Esophagus (tissue), 2 donors: ENCODE data around the gene PKNOX2. TPM values are rescaled to one million over a fixed set of nuclear protein-coding genes. Genes with fewer than 3 reads are reported as not detected.

Experiments
- H3K27ac ChIP-seq, 2 donors: one replicate each; pipeline ENCODE4 v1.5.1; 2013; ENCODE audit warnings: low read depth in 2 of 2, mild to moderate bottlenecking in 2 of 2, inconsistent platforms in 1 of 2, low read length in 1 of 2, moderate library complexity in 1 of 2
- H3K27me3 ChIP-seq, 2 donors: one replicate each; pipeline ENCODE4 v1.6.1; 2013; ENCODE audit warnings: low read length in 2 of 2, control low read depth in 1 of 2, mild to moderate bottlenecking in 1 of 2; ENCODE audit not compliant: insufficient read depth in 2 of 2, control insufficient read depth in 1 of 2
- H3K36me3 ChIP-seq, 2 donors: one replicate each; pipeline ENCODE4 v1.6.1; 2013; ENCODE audit warnings: low read length in 1 of 2; ENCODE audit not compliant: control insufficient read depth in 2 of 2, insufficient read depth in 2 of 2
- H3K4me1 ChIP-seq, 2 donors: one replicate each; pipeline ENCODE4 v1.6.1; 2013; ENCODE audit warnings: low read length in 1 of 2; ENCODE audit not compliant: control insufficient read depth in 2 of 2, insufficient read depth in 2 of 2
- H3K4me3 ChIP-seq, 2 donors: one replicate each; pipeline ENCODE4 v1.5.1; 2013; ENCODE audit warnings: low read length in 2 of 2, mild to moderate bottlenecking in 2 of 2, low read depth in 1 of 2, moderate library complexity in 1 of 2
- H3K9me3 ChIP-seq, 2 donors: one replicate each; pipeline ENCODE4 v1.6.1; 2013; ENCODE audit warnings: mild to moderate bottlenecking in 2 of 2, low read depth in 1 of 2, low read length in 1 of 2, moderate library complexity in 1 of 2; ENCODE audit not compliant: control insufficient read depth in 2 of 2, insufficient read depth in 1 of 2
- WGBS, 2 donors: extraction: QIAGEN DNeasy Blood & Tissue Kit; methylation state at CpG; one replicate each; pipeline ENCODE4 v1.1.7; 2013; 5-methylcytosine and 5-hydroxymethylcytosine counted together
- polyA plus RNA-seq, 2 donors: library from polyadenylated mRNA; stranded (reverse); fragments of 200-250 nt; gene quantifications; one replicate each; pipeline ENCODE4 v1.2.3, GENCODE V29; 2013
- donor health status: healthy with polysubstance abuse.
- donor health status: Bipolar disorder and iron deficiency.

The PKNOX2 gene
- polyA plus RNA-seq, 2 donors: 0.24 to 0.43 TPM

DNA sequence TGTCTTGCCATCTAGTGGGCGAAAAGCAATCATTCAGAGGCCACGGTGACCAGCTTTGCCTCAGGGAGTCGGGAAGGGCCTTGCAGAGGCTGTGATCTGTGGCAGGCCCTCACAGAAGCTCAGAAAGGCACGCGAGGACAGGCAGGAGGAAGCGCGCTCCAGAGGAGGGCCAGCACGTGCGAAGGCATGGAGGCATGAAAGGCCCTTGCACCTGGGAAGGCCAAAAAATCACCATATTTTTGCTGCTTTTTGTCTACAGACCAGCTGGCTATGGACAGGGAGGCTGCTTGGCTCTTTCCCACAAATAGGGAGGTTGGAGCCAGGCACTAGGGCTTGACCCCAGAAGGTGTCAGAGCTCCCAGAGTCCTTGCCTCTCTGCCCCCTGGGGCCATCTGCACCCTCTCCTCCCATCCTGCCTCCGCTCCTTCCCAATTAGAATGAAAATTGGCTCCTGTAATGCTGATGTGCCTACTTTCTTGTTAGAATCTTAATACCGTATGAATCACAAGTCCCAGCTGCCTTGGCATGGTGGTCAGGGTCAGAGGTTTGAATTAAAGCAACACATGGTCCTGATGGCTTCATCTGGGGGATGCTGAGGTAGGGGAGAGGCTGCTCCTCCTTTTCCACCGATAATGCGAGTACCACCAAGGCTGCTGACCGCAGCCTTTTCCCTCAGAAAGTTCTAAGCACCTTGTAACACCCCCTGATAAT is 262.4 kb downstream of the PKNOX2 start:
- WGBS, 2 donors: 75 to 80% methylated on average over 14 of the region's 14 CpGs
- H3K27me3 ChIP-seq: peaks cover 0 to 3% of the 10 kb centered on the region in 2 donors
- no peaks in the 10 kb centered on the region for H3K36me3 ChIP-seq
- no peaks in the 10 kb centered on the region for H3K9me3 ChIP-seq
- H3K27ac ChIP-seq: no peak overlapping the region
- H3K4me3 ChIP-seq: no peak overlapping the region
- H3K4me1 ChIP-seq: peaks cover 0 to 4% of the 10 kb centered on the region in 2 donors

DNA sequence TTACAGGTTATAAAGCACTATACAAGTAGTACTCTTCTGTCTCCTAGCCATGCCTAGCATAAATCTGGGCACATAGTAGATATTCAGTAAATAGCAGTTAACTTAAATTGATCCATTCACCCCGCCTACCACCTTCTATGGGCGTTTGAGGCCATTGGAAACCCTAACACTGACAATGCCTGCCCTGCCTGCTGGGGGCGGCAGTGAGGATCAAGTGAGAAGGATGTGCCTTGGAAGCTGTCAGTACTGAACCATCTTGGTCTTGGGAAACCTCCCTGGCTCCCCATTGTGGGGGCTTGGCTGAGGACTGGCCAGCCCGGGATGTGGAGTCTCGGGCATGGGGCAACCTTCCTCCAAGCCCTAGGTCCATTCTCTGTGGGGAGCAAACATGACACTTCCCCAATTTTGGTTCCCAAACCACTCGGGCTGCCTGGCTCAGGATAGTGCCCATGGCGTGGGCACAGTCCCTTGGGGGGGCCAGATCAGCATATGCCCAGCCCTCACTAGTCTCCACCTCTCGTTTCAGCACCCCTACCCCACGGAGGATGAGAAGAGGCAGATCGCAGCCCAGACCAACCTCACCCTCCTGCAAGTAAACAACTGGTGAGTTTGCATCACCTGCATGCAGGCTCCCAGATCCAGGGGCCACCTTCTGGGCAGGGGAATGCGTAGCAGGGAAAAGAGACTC is 264.1 kb downstream of the PKNOX2 start:
- WGBS, 2 donors: 60 to 62% methylated on average over 11 of the region's 11 CpGs
- no peaks in the 10 kb centered on the region for H3K9me3 ChIP-seq
- H3K36me3 ChIP-seq: no peaks in the 10 kb centered on the region
- no peak overlapping the region for H3K4me3 ChIP-seq
- peaks cover 0 to 3% of the 10 kb centered on the region in 2 donors for H3K27me3 ChIP-seq
- no peak overlapping the region for H3K27ac ChIP-seq
- peaks cover 3 to 4% of the 10 kb centered on the region in 2 donors for H3K4me1 ChIP-seq

DNA sequence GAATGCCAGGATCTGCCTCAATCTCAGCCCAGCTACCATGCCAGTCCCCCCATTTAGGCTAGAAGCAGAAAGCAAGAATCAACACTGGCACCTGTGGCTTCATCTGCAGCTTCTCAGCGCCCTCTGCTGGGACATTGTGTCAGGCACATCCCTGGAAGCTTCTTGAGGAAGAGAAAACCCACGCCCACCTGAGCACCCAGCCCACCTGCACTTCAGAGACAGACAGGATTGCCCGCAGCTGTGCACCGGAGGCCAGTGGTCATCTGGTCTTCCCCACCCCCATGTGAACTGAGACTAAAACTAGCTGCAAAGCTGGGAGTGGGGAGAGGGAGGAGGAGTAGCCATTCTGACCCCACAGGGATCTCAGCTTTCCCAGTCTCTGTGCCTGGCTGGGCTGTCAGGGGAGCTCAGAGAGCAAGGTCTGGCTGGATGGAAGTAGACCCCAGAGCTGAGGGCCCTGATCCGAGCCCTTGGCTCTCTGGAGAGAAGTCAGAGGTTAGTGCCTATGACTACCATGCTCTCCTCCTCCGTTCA is 264.7 kb downstream of the PKNOX2 start:
- 30 to 33% methylated on average over 6 of the region's 6 CpGs for WGBS, 2 donors
- Histone ChIP-seq H3K36me3 (no peaks in the 10 kb centered on the region), H3K9me3 (no peaks in the 10 kb centered on the region), H3K27me3 (peaks cover 0 to 3% of the 10 kb centered on the region in 2 donors), H3K27ac (no peak overlapping the region), H3K4me1 (peaks cover 4% of the 10 kb centered on the region in 2 donors), H3K4me3 (no peak overlapping the region)

DNA sequence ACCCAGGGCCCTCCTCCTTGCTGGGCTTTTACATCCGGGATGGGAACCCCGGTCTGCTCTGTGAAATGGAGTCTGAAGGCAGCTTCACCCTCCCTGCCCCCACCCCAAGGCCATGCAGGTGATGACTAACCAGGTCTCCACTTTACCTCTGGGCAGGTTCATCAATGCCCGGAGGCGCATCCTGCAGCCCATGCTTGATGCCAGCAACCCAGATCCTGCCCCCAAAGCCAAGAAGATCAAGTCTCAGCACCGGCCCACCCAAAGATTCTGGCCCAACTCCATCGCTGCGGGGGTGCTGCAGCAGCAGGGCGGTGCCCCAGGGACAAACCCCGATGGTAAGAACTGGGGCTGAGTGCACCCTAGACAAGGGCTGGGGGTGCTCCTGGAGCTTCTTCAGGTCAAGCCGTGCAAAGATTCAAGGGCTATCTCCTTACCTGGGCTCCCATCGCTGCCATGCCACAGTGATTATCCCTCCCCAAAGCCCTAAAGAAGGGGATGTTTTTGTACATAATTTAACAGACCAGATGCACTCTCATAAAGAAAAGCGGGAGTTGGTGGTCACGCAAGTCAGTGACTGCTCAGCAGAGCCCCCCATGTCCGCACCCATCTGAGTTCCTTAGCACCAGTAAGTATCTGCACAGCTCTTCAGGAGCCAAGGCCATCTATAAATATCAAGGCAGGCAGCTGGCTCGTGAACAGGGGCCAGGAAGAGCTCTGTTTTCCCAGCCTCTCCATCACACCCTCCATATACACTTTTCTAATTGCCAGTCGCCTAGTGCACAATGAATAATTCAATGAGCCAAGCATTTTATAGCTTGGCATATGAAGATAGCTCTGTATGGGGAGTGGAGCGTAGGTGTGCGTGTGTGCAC is 265.5 kb downstream of the PKNOX2 start:
- H3K27me3 ChIP-seq: peaks cover 0 to 3% of the 10 kb centered on the region in 2 donors
- H3K4me1 ChIP-seq: peaks cover 4% of the 10 kb centered on the region in 2 donors
- H3K27ac ChIP-seq: no peak overlapping the region
- H3K9me3 ChIP-seq: no peaks in the 10 kb centered on the region
- H3K4me3 ChIP-seq: no peak overlapping the region
- WGBS, 2 donors: 81 to 82% methylated on average over 18 of the region's 18 CpGs
- no peaks in the 10 kb centered on the region for H3K36me3 ChIP-seq

DNA sequence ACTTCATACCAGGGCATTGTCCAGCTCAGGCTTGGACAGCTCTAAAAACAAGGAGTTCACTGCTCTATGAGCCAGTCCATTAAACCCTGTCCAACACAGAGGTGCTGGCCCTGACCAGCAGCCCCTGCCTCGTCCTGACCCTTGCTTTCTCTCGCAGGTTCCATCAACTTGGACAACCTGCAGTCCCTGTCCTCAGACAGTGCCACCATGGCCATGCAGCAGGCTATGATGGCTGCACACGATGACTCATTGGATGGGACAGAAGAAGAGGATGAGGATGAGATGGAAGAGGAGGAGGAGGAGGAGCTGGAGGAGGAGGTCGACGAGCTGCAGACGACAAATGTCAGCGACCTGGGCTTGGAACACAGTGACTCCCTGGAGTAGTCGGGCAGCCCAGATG is 266.5 kb downstream of the PKNOX2 start:
- Histone ChIP-seq H3K27me3 (peaks cover 0 to 3% of the 10 kb centered on the region in 2 donors), H3K27ac (no peak overlapping the region), H3K4me3 (no peak overlapping the region), H3K9me3 (no peaks in the 10 kb centered on the region), H3K4me1 (peaks cover 4% of the 10 kb centered on the region in 2 donors), H3K36me3 (no peaks in the 10 kb centered on the region)
- 82 to 84% methylated on average over 8 of the region's 8 CpGs for WGBS, 2 donors

DNA sequence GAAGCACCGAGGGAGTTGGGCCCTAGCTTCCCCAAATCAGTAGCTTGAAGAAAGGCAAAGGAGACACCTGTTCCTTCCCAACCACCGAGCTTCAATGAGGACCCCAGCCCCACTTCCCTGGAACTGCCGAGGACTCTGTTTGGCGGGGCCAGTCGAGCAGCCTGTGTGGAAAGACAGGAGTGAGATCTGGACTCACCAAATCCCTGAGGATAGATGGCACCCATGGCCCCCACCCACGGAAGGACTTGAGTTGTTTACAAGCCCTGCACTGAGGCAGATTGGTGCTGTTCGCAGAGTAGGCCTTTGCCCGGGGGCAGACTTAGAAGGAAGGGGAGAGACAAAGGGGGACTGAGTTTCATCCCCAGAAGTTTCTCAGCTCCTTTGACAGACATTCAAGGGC is 266.9 kb downstream of the PKNOX2 start:
- Histone ChIP-seq H3K36me3 (no peaks in the 10 kb centered on the region), H3K4me1 (peaks cover 4% of the 10 kb centered on the region in 2 donors), H3K9me3 (no peaks in the 10 kb centered on the region), H3K27me3 (peaks cover 0 to 3% of the 10 kb centered on the region in 2 donors), H3K27ac (no peak overlapping the region), H3K4me3 (no peak overlapping the region)
- 84% methylated on average over 8 of the region's 8 CpGs for WGBS, 2 donors

DNA sequence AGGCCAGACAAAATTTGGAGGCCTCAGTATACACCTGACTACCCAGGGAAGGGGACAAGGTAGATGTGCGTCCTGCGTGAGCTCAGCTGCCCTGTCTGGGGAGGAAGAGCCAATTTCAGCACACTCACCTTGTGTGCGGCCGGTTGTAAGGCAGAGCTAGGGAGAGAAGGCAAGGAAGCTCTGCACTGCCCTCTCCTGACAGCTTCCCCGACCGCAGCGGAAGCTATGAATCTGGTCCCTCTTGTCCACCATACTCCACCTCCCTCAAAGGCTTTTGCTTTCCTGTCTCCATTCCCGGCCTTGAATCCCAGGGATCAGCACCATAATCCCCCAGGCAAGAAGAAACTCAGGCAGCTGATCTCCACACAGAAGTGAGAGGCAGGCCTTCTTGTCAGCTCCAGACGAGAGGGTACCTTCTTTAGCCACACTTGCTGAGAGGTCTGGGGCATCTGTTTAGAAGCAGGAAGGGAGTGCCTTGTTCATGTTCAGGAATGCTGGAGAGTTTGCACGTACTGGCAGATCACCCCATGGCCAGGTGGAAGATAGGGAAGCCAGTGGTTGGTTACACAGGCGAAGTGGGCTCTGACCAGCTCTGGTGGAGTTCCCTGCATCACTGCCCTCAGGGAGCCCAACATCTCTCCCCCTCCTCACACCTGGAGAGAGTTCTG is 269.0 kb downstream of the PKNOX2 start:
- H3K27me3 ChIP-seq: peaks cover 0 to 1% of the 10 kb centered on the region in 2 donors
- peaks cover 4% of the 10 kb centered on the region in 2 donors for H3K4me1 ChIP-seq
- 23 to 25% methylated on average over 11 of the region's 11 CpGs for WGBS, 2 donors
- no peak overlapping the region for H3K4me3 ChIP-seq
- no peaks in the 10 kb centered on the region for H3K9me3 ChIP-seq
- no peaks in the 10 kb centered on the region for H3K36me3 ChIP-seq
- H3K27ac ChIP-seq: no peak overlapping the region

DNA sequence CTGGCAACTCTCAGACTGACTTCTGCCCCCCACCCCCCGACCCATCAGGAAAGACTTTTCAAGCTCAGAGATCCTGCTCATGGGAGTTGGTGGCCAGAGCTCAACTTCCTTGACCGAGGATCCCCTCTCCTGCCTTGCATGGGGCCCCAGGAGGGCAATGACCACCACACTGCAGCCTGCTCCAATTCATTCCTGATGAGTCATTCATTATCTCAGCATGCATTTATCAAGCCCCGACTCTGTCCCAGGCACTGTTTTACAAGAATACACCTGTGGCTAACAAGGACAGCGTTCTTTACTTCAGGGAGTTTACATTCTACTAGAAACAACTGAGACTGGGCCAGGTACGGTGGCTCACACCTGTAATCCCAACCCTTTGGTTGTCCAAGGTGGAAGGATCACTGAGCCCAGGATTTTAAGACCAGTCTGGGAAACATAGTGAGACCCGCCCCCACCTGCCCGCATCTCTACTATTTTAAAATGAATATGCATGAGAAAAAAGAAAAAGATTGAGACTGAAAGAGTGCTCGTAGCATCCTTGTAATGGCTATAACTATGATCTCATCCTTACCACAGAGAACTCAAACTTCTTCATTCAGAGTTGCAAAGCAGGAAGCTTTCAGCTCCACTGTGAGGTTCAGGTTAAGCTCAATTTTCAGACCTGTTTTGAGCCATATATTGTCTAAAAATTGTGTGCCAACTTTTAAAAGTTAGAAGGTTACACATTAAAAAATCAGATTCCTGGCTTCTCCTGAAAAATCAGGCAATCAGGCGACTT is 271.1 kb downstream of the PKNOX2 start:
- H3K36me3 ChIP-seq: no peaks in the 10 kb centered on the region
- H3K27ac ChIP-seq: no peak overlapping the region
- H3K9me3 ChIP-seq: no peaks in the 10 kb centered on the region
- H3K27me3 ChIP-seq: no peaks in the 10 kb centered on the region
- no peak overlapping the region for H3K4me3 ChIP-seq
- H3K4me1 ChIP-seq: peaks cover 0 to 4% of the 10 kb centered on the region in 2 donors
- 70 to 74% methylated on average over 9 of the region's 9 CpGs for WGBS, 2 donors
